Glutamatergic neuron (in vitro differentiated cells): ENCODE data around the gene MGST1. TPM values are rescaled to one million over a fixed set of nuclear protein-coding genes. Genes with fewer than 3 reads are reported as not detected.

ENCODE experiments used
- DNase-seq: peaks from one replicate; pipeline ENCODE4 v3.0.0; 2022
- H3K27ac Mint-ChIP-seq: one replicate; pipeline ENCODE4 v1.8.0; 2020; ENCODE audit warnings: mild to moderate bottlenecking, mixed read lengths, inconsistent platforms; ENCODE audit not compliant: unreplicated experiment
- H3K27me3 Mint-ChIP-seq: one replicate; pipeline ENCODE4 v1.8.0; 2020; ENCODE audit warnings: mild to moderate bottlenecking, moderate library complexity, mixed read lengths, inconsistent platforms; ENCODE audit not compliant: unreplicated experiment
- H3K36me3 Mint-ChIP-seq: one replicate; pipeline ENCODE4 v1.8.0; 2020; ENCODE audit warnings: mild to moderate bottlenecking, mixed read lengths, inconsistent platforms; ENCODE audit not compliant: unreplicated experiment
- H3K4me1 Mint-ChIP-seq: one replicate; pipeline ENCODE4 v1.8.0; 2020; ENCODE audit warnings: mild to moderate bottlenecking, low read depth, mixed read lengths, inconsistent platforms; ENCODE audit not compliant: unreplicated experiment
- H3K4me3 Mint-ChIP-seq: one replicate; pipeline ENCODE4 v1.8.0; 2020; ENCODE audit warnings: mild to moderate bottlenecking, mixed read lengths, inconsistent platforms; ENCODE audit not compliant: unreplicated experiment
- H3K9me3 Mint-ChIP-seq: one replicate; pipeline ENCODE4 v1.8.0; 2020; ENCODE audit warnings: mild to moderate bottlenecking, moderate library complexity, mixed read lengths, inconsistent platforms; ENCODE audit not compliant: unreplicated experiment
- total RNA-seq: library from RNA; stranded (reverse); fragmentation: NEBNext Ultra II Directional; extraction: Animal tissue kit (Norgen Biotek cat#: 25700); gene quantifications from one replicate; pipeline ENCODE4 v1.2.1, GENCODE V29; 2021; ENCODE audit not compliant: unreplicated experiment
- TF ChIP-seq, protein P1 (sequence below): fragments of 200-600 bp; sonication (generic); IDR thresholded peaks from one replicate; pipeline ENCODE4 v1.5.0; 2021; ENCODE audit not compliant: partially characterized antibody, unreplicated experiment

The MGST1 gene
- total RNA-seq, 1 donor from 2014 or later = 5.7 TPM

DNA sequence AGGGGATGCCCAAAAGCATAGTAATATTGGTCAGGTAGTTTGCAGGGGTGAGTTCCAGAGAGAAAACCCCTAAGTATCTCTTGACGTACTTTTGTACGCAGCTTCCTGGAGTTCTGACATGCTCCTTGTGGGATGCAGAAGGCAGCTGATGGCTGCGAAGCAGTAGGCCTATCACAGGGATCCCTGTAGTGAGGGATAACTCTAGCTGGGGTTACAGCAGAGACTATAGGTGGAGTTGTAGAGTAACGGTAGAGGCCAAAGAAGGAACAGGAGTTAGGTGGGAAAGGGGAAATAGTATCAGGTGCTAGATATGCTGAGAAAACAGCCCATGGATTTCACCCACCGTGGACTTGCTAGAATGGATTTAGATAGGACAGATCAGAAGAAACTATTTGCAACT, 37.3 kb downstream of the MGST1 start:
- Mint-ChIP-seq H3K4me3 (no peak overlapping the region), H3K27ac (no peak overlapping the region), H3K9me3 (no peaks in the 10 kb centered on the region), H3K4me1 (no peaks in the 10 kb centered on the region), H3K36me3 (no peaks in the 10 kb centered on the region), H3K27me3 (no peaks in the 10 kb centered on the region)
- TF ChIP-seq, protein P1, sequence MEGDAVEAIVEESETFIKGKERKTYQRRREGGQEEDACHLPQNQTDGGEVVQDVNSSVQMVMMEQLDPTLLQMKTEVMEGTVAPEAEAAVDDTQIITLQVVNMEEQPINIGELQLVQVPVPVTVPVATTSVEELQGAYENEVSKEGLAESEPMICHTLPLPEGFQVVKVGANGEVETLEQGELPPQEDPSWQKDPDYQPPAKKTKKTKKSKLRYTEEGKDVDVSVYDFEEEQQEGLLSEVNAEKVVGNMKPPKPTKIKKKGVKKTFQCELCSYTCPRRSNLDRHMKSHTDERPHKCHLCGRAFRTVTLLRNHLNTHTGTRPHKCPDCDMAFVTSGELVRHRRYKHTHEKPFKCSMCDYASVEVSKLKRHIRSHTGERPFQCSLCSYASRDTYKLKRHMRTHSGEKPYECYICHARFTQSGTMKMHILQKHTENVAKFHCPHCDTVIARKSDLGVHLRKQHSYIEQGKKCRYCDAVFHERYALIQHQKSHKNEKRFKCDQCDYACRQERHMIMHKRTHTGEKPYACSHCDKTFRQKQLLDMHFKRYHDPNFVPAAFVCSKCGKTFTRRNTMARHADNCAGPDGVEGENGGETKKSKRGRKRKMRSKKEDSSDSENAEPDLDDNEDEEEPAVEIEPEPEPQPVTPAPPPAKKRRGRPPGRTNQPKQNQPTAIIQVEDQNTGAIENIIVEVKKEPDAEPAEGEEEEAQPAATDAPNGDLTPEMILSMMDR = no peak
- DNase-seq = no peak

DNA sequence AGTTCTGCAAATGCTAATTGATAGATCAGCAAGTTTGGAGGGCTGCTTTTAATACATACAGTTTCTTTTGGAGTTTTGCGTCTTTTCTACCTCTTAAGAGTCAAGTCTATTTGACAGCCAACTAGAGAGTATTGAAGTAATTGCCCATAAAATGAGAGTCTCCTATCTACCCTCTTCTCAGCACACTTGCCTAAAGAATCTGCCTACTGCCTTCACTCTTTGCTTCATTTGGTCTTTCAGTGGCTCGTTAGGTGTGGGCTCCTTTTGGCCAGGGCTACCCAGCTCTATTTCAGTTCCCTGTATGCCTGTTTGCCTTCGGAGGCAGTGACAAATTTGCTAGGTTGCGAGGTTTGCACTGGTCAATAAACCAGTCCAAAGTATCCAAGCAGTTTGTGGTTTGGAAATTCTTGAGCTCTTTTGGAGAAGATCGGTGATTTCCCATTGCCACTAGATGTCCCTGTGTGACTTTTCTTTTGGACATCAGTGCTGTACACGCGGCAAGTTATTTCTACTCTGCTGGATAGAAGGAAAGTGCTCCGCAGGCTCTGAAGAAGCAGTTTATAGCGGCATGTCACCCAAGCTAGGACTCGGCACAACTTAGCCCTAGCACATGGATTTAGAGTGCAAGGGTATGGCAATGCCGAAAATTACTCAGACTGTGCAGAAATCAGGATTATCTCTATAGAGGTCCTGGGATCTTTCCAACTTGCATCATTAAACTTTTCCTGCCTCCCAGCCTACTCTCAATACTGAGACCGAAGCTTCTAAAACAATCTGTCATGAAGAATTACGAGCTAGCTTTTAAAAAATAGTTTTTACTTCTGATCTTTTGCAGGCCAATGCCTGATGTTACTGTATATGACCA, 38.6 kb downstream of the MGST1 start:
- Mint-ChIP-seq H3K27ac (no peak overlapping the region), H3K4me1 (no peaks in the 10 kb centered on the region), H3K27me3 (no peaks in the 10 kb centered on the region), H3K9me3 (no peaks in the 10 kb centered on the region), H3K4me3 (no peak overlapping the region), H3K36me3 (no peaks in the 10 kb centered on the region)
- DNase-seq = no peak
- TF ChIP-seq, protein P1 = no peak

DNA sequence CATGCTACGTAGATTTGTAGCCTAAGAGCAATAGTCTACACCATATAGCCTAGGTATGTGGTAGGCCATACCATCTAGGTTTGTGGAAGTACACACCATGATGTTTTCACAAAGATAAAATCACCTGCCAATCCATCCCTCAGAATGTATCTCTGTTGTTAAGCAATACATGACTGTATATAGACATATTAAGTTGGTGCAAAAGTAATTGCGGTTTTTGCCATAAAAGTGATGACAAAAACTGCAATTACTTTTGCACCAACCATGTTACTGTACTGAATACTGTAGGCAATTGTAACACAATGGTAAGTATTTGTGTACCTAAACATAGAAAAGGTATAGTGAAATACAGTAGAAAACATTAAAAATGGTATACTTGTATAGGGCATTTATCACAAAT, 40.5 kb downstream of the MGST1 start:
- no peaks in the 10 kb centered on the region for H3K27me3 Mint-ChIP-seq
- H3K36me3 Mint-ChIP-seq = no peaks in the 10 kb centered on the region
- no peaks in the 10 kb centered on the region for H3K4me1 Mint-ChIP-seq
- H3K27ac Mint-ChIP-seq = no peak overlapping the region
- no peaks in the 10 kb centered on the region for H3K9me3 Mint-ChIP-seq
- TF ChIP-seq, protein P1 = no peak
- no peak overlapping the region for H3K4me3 Mint-ChIP-seq
- no peak for DNase-seq

DNA sequence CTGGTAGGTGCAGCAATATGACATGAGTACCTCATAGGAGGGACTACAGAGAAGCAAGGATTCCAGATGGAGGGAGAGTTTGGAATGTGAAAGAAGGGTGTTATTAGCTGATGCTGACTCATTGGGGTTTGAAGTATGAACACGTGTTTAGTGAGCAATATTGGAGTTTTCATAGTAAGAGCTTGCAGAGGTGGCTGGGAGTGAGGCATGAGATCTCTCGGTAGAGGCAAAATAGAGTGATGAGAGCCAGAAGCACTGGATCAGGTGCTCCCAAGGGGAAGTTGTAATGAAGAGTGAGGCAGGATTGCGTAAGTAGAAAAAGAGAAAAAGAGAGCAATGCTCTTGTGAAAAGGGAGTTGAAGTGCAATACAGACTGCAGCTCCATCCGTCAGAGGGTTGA, 42.1 kb downstream of the MGST1 start:
- Mint-ChIP-seq H3K4me1 (no peaks in the 10 kb centered on the region), H3K9me3 (no peaks in the 10 kb centered on the region), H3K27me3 (no peaks in the 10 kb centered on the region), H3K36me3 (no peaks in the 10 kb centered on the region), H3K4me3 (no peak overlapping the region), H3K27ac (no peak overlapping the region)
- TF ChIP-seq, protein P1 = no peak
- no peak for DNase-seq

DNA sequence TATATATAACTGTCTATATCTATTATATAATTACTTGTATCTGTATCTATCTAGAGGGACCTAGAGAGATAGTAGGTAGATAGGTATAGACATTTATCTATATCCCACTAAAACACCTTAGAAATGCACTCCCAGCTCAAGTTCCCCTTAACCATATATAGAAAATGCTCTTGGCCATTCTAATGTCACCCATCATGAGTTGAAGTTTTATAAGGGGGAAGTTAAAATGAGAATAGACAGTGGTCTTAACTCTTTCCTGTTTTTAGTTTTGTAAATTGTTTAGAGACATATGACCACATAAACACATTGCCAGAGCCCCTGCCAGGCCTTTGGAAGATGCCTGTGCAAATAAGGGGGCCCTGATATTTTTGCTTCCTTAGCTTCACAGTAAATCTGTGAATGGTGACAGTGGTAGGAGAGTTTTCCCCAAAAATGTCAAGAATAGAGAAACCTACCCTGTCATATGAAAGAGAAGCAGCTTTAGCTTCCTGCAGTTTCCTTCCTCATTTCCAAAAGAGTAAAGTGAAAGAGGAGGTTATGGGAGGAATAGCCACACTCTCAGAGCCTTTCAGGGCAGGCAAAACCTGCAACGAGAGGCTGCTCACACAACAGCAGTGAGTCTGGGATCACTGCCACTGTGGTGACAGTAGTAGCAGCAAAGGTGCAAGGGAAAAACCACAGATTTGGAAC, 45.5 kb downstream of the MGST1 start:
- H3K27ac Mint-ChIP-seq = no peak overlapping the region
- no peaks in the 10 kb centered on the region for H3K36me3 Mint-ChIP-seq
- DNase-seq = no peak
- no peaks in the 10 kb centered on the region for H3K4me1 Mint-ChIP-seq
- no peaks in the 10 kb centered on the region for H3K27me3 Mint-ChIP-seq
- TF ChIP-seq, protein P1 = no peak
- no peak overlapping the region for H3K4me3 Mint-ChIP-seq
- no peaks in the 10 kb centered on the region for H3K9me3 Mint-ChIP-seq
